Measurements from ENCODE around the gene TSPAN15. TPM values are rescaled to one million over a fixed set of nuclear protein-coding genes. Genes with fewer than 3 reads are reported as not detected.

The TSPAN15 gene
- total RNA-seq, 1 experiment from 2014 or later, result 8.3 TPM

- H3K9me3 Mint-ChIP-seq, result no peaks in the 10 kb centered on the region
- TF ChIP-seq, protein P1, sequence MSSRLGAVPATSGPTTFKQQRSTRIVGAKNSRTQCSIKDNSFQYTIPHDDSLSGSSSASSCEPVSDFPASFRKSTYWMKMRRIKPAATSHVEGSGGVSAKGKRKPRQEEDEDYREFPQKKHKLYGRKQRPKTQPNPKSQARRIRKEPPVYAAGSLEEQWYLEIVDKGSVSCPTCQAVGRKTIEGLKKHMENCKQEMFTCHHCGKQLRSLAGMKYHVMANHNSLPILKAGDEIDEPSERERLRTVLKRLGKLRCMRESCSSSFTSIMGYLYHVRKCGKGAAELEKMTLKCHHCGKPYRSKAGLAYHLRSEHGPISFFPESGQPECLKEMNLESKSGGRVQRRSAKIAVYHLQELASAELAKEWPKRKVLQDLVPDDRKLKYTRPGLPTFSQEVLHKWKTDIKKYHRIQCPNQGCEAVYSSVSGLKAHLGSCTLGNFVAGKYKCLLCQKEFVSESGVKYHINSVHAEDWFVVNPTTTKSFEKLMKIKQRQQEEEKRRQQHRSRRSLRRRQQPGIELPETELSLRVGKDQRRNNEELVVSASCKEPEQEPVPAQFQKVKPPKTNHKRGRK (CRISPR knock-in tag; IDR thresholded peaks at IDR 0.05; ENCODE audit: borderline replicate concordance), result no peak
- TF ChIP-seq JAZF1 (CRISPR knock-in tag; IDR thresholded peaks at IDR 0.05), result no peak
- no peak for TF ChIP-seq JUN (CRISPR knock-in tag; IDR thresholded peaks at IDR 0.05)
- TF ChIP-seq RELA (CRISPR knock-in tag; IDR thresholded peaks at IDR 0.05; ENCODE audit: borderline replicate concordance), result no peak
- TF ChIP-seq ZNF396 (CRISPR knock-in tag; IDR thresholded peaks at IDR 0.05; ENCODE audit: borderline replicate concordance), result no peak
- no peak for TF ChIP-seq SP1 (CRISPR knock-in tag; conservative IDR thresholded peaks at IDR 0.05)
- ATAC-seq (peak; percentile 4), DNase-seq (ENCODE audit: low spot score) (peak; percentile 32)
- peaks cover 40% of the 10 kb centered on the region for H3K4me1 Mint-ChIP-seq
- H3K36me3 Mint-ChIP-seq, result peaks cover 23% of the 10 kb centered on the region
- peak overlapping the region; percentile 68 for H3K27ac Mint-ChIP-seq
- ChIA-PET POLR2A (interaction anchor here (1.2 to 2.1 kb wide), 3 partner anchors 31 to 167 kb away, joined by 3 to 4 read pairs (median 4); no protein-coding TSS in a partner anchor), CTCF (interaction anchor here (0.7 to 3.7 kb wide), 25 partner anchors 8 to 450 kb away, joined by 3 to 47 read pairs (median 5); partner anchors contain the start of genes DDX21, HKDC1, TACR2 and TSPAN15)
- peaks cover 7% of the 10 kb centered on the region for H3K27me3 Mint-ChIP-seq (ENCODE audit: low read depth)
- H3K4me3 Mint-ChIP-seq, result no peak overlapping the region
Observed at GRCh38 chr10:69406302-69406811, 44.9 kb upstream of the TSPAN15 start.

DNA sequence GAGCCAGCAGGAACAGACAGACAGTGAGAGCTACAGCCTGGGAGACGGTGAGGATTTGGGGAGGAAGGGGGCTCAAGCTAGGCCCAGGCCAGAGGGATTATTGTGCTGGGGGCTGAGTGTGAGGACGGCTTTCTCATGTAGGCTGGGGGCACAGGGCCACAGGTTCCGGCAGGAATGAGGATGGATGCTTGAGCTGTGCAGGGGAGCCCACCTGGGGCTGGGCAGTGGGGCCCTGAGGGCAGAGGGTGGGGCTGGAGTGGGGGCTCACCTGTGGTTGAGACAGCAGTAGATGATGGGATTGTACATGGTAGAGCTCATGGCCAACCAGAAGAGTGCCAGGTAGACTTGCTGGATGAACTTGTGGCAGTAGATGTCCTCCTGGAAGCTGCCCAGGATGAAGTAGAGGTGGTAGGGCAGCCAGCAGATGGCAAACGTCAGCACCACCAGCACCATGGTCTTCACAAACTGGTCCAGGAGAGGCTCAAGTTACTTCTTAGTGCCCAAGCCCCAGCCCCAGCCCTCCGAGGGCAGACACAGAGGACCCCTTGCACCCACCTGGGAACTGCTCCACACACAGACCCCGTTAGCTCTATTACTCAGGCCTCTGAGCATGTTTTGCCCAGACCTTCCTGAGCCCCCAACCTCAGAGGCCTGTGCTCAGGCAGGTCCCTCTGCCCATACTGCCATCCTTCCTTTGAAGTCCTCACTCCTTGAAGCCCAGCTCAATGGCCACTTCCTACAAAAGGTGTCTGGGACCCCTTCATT, 44.3 kb upstream of the TSPAN15 start:
- H3K4me3 Mint-ChIP-seq, result no peak overlapping the region
- peak overlapping the region; percentile 68; the same call in 1 of the 2 replicates for H3K27ac Mint-ChIP-seq
- DNase-seq (ENCODE audit: low spot score) (no peak), ATAC-seq (no peak)
- H3K9me3 Mint-ChIP-seq, result no peaks in the 10 kb centered on the region
- peaks cover 19% of the 10 kb centered on the region for H3K36me3 Mint-ChIP-seq
- peaks cover 40% of the 10 kb centered on the region for H3K4me1 Mint-ChIP-seq
- POLR2A ChIA-PET, result interaction anchor here (0.9 to 2.1 kb wide), 4 partner anchors 17 to 175 kb away, joined by 3 to 7 read pairs (median 4); no protein-coding TSS in a partner anchor
- peaks cover 7% of the 10 kb centered on the region for H3K27me3 Mint-ChIP-seq (ENCODE audit: low read depth)
- CTCF ChIA-PET, result interaction anchor here (0.5 to 3.7 kb wide), 45 partner anchors 9 to 528 kb away, joined by 3 to 47 read pairs (median 6); partner anchors contain the start of genes DDX21, HKDC1, NEUROG3 and TACR2
- TF ChIP-seq, protein P2, sequence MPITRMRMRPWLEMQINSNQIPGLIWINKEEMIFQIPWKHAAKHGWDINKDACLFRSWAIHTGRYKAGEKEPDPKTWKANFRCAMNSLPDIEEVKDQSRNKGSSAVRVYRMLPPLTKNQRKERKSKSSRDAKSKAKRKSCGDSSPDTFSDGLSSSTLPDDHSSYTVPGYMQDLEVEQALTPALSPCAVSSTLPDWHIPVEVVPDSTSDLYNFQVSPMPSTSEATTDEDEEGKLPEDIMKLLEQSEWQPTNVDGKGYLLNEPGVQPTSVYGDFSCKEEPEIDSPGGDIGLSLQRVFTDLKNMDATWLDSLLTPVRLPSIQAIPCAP (CRISPR knock-in tag; IDR thresholded peaks at IDR 0.05), result no peak
- TF ChIP-seq, protein P3, sequence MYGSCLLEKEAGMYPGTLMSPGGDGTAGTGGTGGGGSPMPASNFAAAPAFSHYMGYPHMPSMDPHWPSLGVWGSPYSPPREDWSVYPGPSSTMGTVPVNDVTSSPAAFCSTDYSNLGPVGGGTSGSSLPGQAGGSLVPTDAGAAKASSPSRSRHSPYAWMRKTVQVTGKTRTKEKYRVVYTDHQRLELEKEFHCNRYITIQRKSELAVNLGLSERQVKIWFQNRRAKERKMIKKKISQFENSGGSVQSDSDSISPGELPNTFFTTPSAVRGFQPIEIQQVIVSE (CRISPR knock-in tag; IDR thresholded peaks at IDR 0.05; ENCODE audit: borderline replicate concordance), result no peak
- TF ChIP-seq SOX15 (CRISPR knock-in tag; IDR thresholded peaks at IDR 0.05), result no peak
- TF ChIP-seq SP1 (CRISPR knock-in tag; conservative IDR thresholded peaks at IDR 0.05), result no peak
- no peak for TF ChIP-seq AR (CRISPR knock-in tag; IDR thresholded peaks at IDR 0.05)
- no peak for TF ChIP-seq NFATC4 (CRISPR knock-in tag; IDR thresholded peaks at IDR 0.05)
- TF ChIP-seq NFE2L1 (CRISPR knock-in tag; IDR thresholded peaks at IDR 0.05), result no peak
- TF ChIP-seq HMGA2 (CRISPR knock-in tag; IDR thresholded peaks at IDR 0.05), result no peak
- no peak for TF ChIP-seq MXD4 (CRISPR knock-in tag; IDR thresholded peaks at IDR 0.05; ENCODE audit: borderline replicate concordance)
- TF ChIP-seq, protein P4, sequence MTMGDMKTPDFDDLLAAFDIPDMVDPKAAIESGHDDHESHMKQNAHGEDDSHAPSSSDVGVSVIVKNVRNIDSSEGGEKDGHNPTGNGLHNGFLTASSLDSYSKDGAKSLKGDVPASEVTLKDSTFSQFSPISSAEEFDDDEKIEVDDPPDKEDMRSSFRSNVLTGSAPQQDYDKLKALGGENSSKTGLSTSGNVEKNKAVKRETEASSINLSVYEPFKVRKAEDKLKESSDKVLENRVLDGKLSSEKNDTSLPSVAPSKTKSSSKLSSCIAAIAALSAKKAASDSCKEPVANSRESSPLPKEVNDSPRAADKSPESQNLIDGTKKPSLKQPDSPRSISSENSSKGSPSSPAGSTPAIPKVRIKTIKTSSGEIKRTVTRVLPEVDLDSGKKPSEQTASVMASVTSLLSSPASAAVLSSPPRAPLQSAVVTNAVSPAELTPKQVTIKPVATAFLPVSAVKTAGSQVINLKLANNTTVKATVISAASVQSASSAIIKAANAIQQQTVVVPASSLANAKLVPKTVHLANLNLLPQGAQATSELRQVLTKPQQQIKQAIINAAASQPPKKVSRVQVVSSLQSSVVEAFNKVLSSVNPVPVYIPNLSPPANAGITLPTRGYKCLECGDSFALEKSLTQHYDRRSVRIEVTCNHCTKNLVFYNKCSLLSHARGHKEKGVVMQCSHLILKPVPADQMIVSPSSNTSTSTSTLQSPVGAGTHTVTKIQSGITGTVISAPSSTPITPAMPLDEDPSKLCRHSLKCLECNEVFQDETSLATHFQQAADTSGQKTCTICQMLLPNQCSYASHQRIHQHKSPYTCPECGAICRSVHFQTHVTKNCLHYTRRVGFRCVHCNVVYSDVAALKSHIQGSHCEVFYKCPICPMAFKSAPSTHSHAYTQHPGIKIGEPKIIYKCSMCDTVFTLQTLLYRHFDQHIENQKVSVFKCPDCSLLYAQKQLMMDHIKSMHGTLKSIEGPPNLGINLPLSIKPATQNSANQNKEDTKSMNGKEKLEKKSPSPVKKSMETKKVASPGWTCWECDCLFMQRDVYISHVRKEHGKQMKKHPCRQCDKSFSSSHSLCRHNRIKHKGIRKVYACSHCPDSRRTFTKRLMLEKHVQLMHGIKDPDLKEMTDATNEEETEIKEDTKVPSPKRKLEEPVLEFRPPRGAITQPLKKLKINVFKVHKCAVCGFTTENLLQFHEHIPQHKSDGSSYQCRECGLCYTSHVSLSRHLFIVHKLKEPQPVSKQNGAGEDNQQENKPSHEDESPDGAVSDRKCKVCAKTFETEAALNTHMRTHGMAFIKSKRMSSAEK (CRISPR knock-in tag; IDR thresholded peaks at IDR 0.05; ENCODE audit: borderline replicate concordance), result no peak
- TF ChIP-seq STAT6 (CRISPR knock-in tag; conservative IDR thresholded peaks at IDR 0.05; ENCODE audit: low read depth), result no peak
- TF ChIP-seq, protein P5, sequence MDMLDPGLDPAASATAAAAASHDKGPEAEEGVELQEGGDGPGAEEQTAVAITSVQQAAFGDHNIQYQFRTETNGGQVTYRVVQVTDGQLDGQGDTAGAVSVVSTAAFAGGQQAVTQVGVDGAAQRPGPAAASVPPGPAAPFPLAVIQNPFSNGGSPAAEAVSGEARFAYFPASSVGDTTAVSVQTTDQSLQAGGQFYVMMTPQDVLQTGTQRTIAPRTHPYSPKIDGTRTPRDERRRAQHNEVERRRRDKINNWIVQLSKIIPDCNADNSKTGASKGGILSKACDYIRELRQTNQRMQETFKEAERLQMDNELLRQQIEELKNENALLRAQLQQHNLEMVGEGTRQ (CRISPR knock-in tag; IDR thresholded peaks at IDR 0.05), result no peak

Measured in WTC11 (cell line).